ENCODE data around the gene DPEP3. TPM values are rescaled to one million over a fixed set of nuclear protein-coding genes. Genes with fewer than 3 reads are reported as not detected.
A peak's percentile ranks its signal among the peaks of the same experiment; 100 is the strongest.

Gene DPEP3
- total and polyA plus RNA-seq, 2 donors: 0.14 to 0.23 TPM

GRCh38 chr16:67964477-67965131 lies 15.7 kb downstream of the DPEP3 start:
- peak in 4 of 9 donors; percentile 68 to 87 (median 71) for DNase-seq (ENCODE audit: low read depth in 6 of 9, low spot score in 9 of 9)
- Histone ChIP-seq H3K27me3 (ENCODE audit: control insufficient read depth in 2 of 2, insufficient read depth in 1 of 2, low read length in 1 of 2) (no peaks in the 10 kb centered on the region), H3K9me3 (ENCODE audit: control insufficient read depth in 2 of 2, insufficient read depth in 1 of 2, low read length in 1 of 2) (no peaks in the 10 kb centered on the region), H3K27ac (ENCODE audit: low read depth in 1 of 2, low read length in 1 of 2) (peak overlapping the region; percentile 64 to 93), H3K4me3 (ENCODE audit: low read length in 2 of 2) (no peak overlapping the region), H3K36me3 (ENCODE audit: control insufficient read depth in 2 of 2, insufficient read depth in 2 of 2, low read length in 1 of 2) (peaks cover 32 to 41% of the 10 kb centered on the region in 2 donors), H3K4me1 (ENCODE audit: control insufficient read depth in 2 of 2, insufficient read depth in 2 of 2, low read length in 2 of 2) (peaks cover 48 to 61% of the 10 kb centered on the region in 2 donors)
- WGBS: 94% methylated on average over 6 of the region's 6 CpGs

- 93% methylated on average over 32 of the region's 32 CpGs for WGBS
- no peaks in the 10 kb centered on the region for H3K27me3 ChIP-seq (ENCODE audit: control insufficient read depth in 2 of 2, insufficient read depth in 1 of 2, low read length in 1 of 2)
- H3K4me3 ChIP-seq (ENCODE audit: low read length in 2 of 2): peak overlapping the region in 1 of 2 donors; percentile 3
- H3K36me3 ChIP-seq (ENCODE audit: control insufficient read depth in 2 of 2, insufficient read depth in 2 of 2, low read length in 1 of 2): peaks cover 40 to 48% of the 10 kb centered on the region in 2 donors
- peaks cover 43 to 55% of the 10 kb centered on the region in 2 donors for H3K4me1 ChIP-seq (ENCODE audit: control insufficient read depth in 2 of 2, insufficient read depth in 2 of 2, low read length in 2 of 2)
- peak overlapping the region; percentile 64 to 93 for H3K27ac ChIP-seq (ENCODE audit: low read depth in 1 of 2, low read length in 1 of 2)
- DNase-seq (ENCODE audit: low read depth in 6 of 9, low spot score in 9 of 9): peak in 2 of 9 donors; percentile 33 to 40
- peaks cover 0 to 4% of the 10 kb centered on the region in 2 donors for H3K9me3 ChIP-seq (ENCODE audit: control insufficient read depth in 2 of 2, insufficient read depth in 1 of 2, low read length in 1 of 2)
These were observed 16.5 kb downstream of the DPEP3 start for GRCh38 chr16:67963662-67964321.

GRCh38 chr16:67963292-67963661 lies 17.0 kb downstream of the DPEP3 start:
- Histone ChIP-seq H3K4me1 (ENCODE audit: control insufficient read depth in 2 of 2, insufficient read depth in 2 of 2, low read length in 2 of 2) (peaks cover 41 to 54% of the 10 kb centered on the region in 2 donors), H3K9me3 (ENCODE audit: control insufficient read depth in 2 of 2, insufficient read depth in 1 of 2, low read length in 1 of 2) (peaks cover 0 to 4% of the 10 kb centered on the region in 2 donors), H3K27ac (ENCODE audit: low read depth in 1 of 2, low read length in 1 of 2) (peak overlapping the region; percentile 53 to 93), H3K27me3 (ENCODE audit: control insufficient read depth in 2 of 2, insufficient read depth in 1 of 2, low read length in 1 of 2) (no peaks in the 10 kb centered on the region), H3K4me3 (ENCODE audit: low read length in 2 of 2) (peak overlapping the region in 1 of 2 donors; percentile 3), H3K36me3 (ENCODE audit: control insufficient read depth in 2 of 2, insufficient read depth in 2 of 2, low read length in 1 of 2) (peaks cover 45 to 53% of the 10 kb centered on the region in 2 donors)
- no peak for DNase-seq (ENCODE audit: low read depth in 6 of 9, low spot score in 9 of 9)
- WGBS: 95% methylated on average over 2 of the region's 2 CpGs

GRCh38 chr16:67962135-67962534 lies 18.2 kb downstream of the DPEP3 start:
- Histone ChIP-seq H3K9me3 (ENCODE audit: control insufficient read depth in 2 of 2, insufficient read depth in 1 of 2, low read length in 1 of 2) (peaks cover 0 to 4% of the 10 kb centered on the region in 2 donors), H3K4me3 (ENCODE audit: low read length in 2 of 2) (no peak overlapping the region), H3K27me3 (ENCODE audit: control insufficient read depth in 2 of 2, insufficient read depth in 1 of 2, low read length in 1 of 2) (no peaks in the 10 kb centered on the region), H3K36me3 (ENCODE audit: control insufficient read depth in 2 of 2, insufficient read depth in 2 of 2, low read length in 1 of 2) (peaks cover 53 to 62% of the 10 kb centered on the region in 2 donors), H3K4me1 (ENCODE audit: control insufficient read depth in 2 of 2, insufficient read depth in 2 of 2, low read length in 2 of 2) (peaks cover 39 to 47% of the 10 kb centered on the region in 2 donors), H3K27ac (ENCODE audit: low read depth in 1 of 2, low read length in 1 of 2) (no peak overlapping the region)
- DNase-seq (ENCODE audit: low read depth in 6 of 9, low spot score in 9 of 9): no peak
- WGBS: 97% methylated on average over 8 of the region's 8 CpGs

- Histone ChIP-seq H3K27ac (ENCODE audit: low read depth in 1 of 2, low read length in 1 of 2) (no peak overlapping the region), H3K9me3 (ENCODE audit: control insufficient read depth in 2 of 2, insufficient read depth in 1 of 2, low read length in 1 of 2) (peaks cover 0 to 4% of the 10 kb centered on the region in 2 donors), H3K4me1 (ENCODE audit: control insufficient read depth in 2 of 2, insufficient read depth in 2 of 2, low read length in 2 of 2) (peaks cover 33 to 41% of the 10 kb centered on the region in 2 donors), H3K36me3 (ENCODE audit: control insufficient read depth in 2 of 2, insufficient read depth in 2 of 2, low read length in 1 of 2) (peaks cover 53 to 62% of the 10 kb centered on the region in 2 donors), H3K27me3 (ENCODE audit: control insufficient read depth in 2 of 2, insufficient read depth in 1 of 2, low read length in 1 of 2) (no peaks in the 10 kb centered on the region), H3K4me3 (ENCODE audit: low read length in 2 of 2) (no peak overlapping the region)
- 96% methylated on average over 13 of the region's 13 CpGs for WGBS
- peak in 1 of 9 donors; percentile 12 for DNase-seq (ENCODE audit: low read depth in 6 of 9, low spot score in 9 of 9)
These were observed 18.7 kb downstream of the DPEP3 start for GRCh38 chr16:67961551-67961957.

- DNase-seq (ENCODE audit: low read depth in 6 of 9, low spot score in 9 of 9): no peak
These were observed 20.6 kb downstream of the DPEP3 start for GRCh38 chr16:67959536-67960329.

GRCh38 chr16:67957622-67958021 lies 22.7 kb downstream of the DPEP3 start:
- Histone ChIP-seq H3K36me3 (ENCODE audit: control insufficient read depth in 2 of 2, insufficient read depth in 2 of 2, low read length in 1 of 2) (peaks cover 66 to 71% of the 10 kb centered on the region in 2 donors), H3K4me3 (ENCODE audit: low read length in 2 of 2) (no peak overlapping the region), H3K4me1 (ENCODE audit: control insufficient read depth in 2 of 2, insufficient read depth in 2 of 2, low read length in 2 of 2) (peaks cover 0 to 3% of the 10 kb centered on the region in 2 donors), H3K9me3 (ENCODE audit: control insufficient read depth in 2 of 2, insufficient read depth in 1 of 2, low read length in 1 of 2) (peaks cover 0 to 4% of the 10 kb centered on the region in 2 donors), H3K27ac (ENCODE audit: low read depth in 1 of 2, low read length in 1 of 2) (no peak overlapping the region), H3K27me3 (ENCODE audit: control insufficient read depth in 2 of 2, insufficient read depth in 1 of 2, low read length in 1 of 2) (no peaks in the 10 kb centered on the region)
- DNase-seq (ENCODE audit: low read depth in 6 of 9, low spot score in 9 of 9): no peak
- 97% methylated on average over 9 of the region's 9 CpGs for WGBS

More at GRCh38 chr16:67959536-67960329, 20.6 kb downstream of the DPEP3 start:
- Histone ChIP-seq H3K27ac (ENCODE audit: low read depth in 1 of 2, low read length in 1 of 2) (no peak overlapping the region), H3K36me3 (ENCODE audit: control insufficient read depth in 2 of 2, insufficient read depth in 2 of 2, low read length in 1 of 2) (peaks cover 65 to 66% of the 10 kb centered on the region in 2 donors), H3K4me1 (ENCODE audit: control insufficient read depth in 2 of 2, insufficient read depth in 2 of 2, low read length in 2 of 2) (peaks cover 16 to 23% of the 10 kb centered on the region in 2 donors), H3K9me3 (ENCODE audit: control insufficient read depth in 2 of 2, insufficient read depth in 1 of 2, low read length in 1 of 2) (peaks cover 0 to 4% of the 10 kb centered on the region in 2 donors), H3K4me3 (ENCODE audit: low read length in 2 of 2) (no peak overlapping the region), H3K27me3 (ENCODE audit: control insufficient read depth in 2 of 2, insufficient read depth in 1 of 2, low read length in 1 of 2) (no peaks in the 10 kb centered on the region)
- WGBS: 95% methylated on average over 11 of the region's 11 CpGs

GRCh38 chr16:67954421-67955196 lies 25.7 kb downstream of the DPEP3 start:
- Histone ChIP-seq H3K36me3 (ENCODE audit: control insufficient read depth in 2 of 2, insufficient read depth in 2 of 2, low read length in 1 of 2) (peaks cover 61 to 70% of the 10 kb centered on the region in 2 donors), H3K27ac (ENCODE audit: low read depth in 1 of 2, low read length in 1 of 2) (no peak overlapping the region), H3K27me3 (ENCODE audit: control insufficient read depth in 2 of 2, insufficient read depth in 1 of 2, low read length in 1 of 2) (no peaks in the 10 kb centered on the region), H3K9me3 (ENCODE audit: control insufficient read depth in 2 of 2, insufficient read depth in 1 of 2, low read length in 1 of 2) (peaks cover 0 to 4% of the 10 kb centered on the region in 2 donors), H3K4me1 (ENCODE audit: control insufficient read depth in 2 of 2, insufficient read depth in 2 of 2, low read length in 2 of 2) (no peaks in the 10 kb centered on the region), H3K4me3 (ENCODE audit: low read length in 2 of 2) (no peak overlapping the region)
- no peak for DNase-seq (ENCODE audit: low read depth in 6 of 9, low spot score in 9 of 9)
- 95% methylated on average over 10 of the region's 10 CpGs for WGBS
